Measurements from ENCODE around the gene ZNF521.

The ZNF521 gene

DNA sequence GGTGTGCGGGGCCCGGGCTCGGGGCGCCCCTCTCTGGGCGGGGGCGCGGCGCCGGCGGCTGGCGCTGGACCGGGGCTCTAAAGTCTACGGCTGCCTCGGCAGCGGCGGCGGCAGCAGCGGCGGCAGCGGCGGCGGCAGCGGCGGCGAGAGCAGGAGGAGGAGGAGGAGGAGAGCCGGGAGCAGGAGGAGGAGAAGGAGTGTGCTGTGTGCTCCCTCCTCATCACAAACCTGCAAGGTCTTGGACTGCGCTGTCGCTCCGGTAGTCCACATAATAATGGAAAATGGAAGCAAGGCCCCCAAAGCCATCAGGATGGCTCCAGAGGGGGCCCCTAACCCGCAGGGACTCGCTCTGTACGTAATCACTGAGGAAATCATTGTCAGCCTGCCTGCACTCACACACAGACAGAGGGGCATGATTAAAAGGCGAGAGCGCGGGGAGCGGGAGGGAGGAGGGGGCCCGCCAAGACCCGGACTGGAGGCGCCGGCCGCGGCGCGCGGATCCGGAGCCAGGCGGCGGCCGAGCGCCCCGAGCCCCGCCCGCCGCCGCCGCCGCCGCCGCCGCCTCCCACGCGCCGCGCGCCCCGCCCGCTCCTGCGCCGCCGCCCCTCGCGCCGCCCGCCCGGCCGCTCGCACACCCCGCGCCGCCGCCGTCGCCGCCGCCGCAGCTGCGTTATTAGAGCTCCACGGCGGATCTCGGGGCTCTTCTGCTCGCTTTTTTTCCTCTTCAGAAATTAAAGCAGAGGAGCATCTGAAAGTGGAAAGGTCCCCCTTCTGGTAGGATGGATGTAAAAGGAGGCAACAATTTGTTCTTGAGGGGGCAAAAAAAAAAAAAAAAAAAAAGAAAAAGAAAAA lies at the start of gene ZNF521:
TSS of gene ZNF521 (minus strand) at position 390 of the 852 bp plus-strand sequence. CDS start 1,220 bp downstream, outside the sequence.
- DNase-seq: peak; percentile 82

DNA sequence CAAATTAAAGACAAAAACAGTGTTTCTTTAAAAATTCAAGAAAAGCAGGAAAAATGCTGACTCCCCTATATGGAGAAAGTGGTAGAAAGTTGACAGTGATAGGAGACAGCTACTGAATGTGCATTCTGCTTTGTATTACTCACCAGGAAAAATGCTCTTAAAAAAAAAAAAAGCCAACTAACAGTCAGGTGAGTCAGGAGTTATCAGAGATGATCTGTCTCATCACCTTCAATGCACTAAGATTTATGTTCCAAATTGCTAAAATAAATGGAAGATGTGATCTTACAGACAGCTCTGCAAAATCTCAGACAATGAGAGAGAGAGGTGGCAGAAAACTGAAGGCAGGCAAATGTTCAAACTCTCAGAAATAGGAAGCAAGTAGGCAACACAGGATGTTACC lies 47.6 kb upstream of the ZNF521 start:
- no peak for DNase-seq

DNA sequence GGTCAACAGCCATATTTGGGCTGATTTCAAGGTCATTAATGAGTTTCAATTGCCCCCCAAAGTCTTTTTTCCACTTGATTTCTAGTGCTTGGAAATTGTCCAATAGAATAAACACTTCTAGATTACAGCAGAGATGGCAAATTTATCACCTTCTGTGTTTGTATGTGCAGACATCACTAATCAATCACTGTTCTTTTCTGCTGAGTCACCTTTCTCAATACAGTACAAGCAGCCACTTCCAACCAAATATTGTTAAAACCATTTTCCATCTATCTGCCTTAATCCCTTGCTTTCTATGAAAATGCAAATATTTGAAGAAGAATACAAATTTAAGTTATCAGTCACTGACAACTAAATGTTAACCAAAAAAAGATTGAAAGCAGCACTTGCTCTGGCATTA lies 40.2 kb upstream of the ZNF521 start:
- DNase-seq: no peak

- DNase-seq: no peak
Measured at GRCh38 chr18:25373432-25374179, 21.6 kb upstream of the ZNF521 start.

DNA sequence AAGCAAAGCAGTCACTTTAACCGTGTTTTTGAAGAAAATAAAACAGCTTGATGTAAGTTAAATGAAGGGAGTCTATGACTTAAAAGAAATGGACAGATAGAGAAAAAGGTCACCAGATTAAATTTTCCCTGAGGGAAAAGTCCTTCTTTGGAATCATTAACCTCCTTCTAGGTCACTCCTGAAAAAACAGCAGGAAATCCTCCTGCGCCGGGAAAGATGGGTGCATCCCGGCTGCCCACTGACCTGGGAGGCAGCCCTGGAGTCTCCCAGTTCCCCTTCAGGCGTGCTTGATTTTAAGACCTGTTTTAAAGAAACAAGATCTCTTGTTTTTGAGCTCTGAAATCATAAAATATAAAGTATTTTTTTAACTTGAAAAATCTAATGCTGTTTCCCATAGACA lies 18.4 kb upstream of the ZNF521 start:
- no peak for DNase-seq

DNA sequence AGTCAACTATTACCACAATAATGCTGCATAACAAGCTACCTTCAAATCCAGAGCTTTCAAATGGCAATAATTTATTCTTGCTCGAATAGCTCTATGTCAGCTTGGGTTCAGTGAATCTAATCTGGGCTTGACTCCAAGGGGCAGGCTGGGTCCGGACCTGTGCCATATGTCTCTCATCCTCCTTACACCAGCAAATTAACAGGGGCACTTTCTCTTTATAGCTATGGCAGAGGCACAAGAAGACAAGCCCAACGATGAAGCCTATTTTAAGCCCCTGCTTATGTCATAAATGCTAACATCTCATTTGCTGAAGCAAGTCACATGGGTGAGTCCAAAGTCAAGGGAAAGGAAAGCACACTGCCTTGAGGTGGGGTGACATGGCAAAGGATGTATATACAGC lies 13.3 kb upstream of the ZNF521 start:
- no peak for DNase-seq

GRCh38 chr18:25364732-25365131 lies 12.8 kb upstream of the ZNF521 start:
- DNase-seq: no peak

DNA sequence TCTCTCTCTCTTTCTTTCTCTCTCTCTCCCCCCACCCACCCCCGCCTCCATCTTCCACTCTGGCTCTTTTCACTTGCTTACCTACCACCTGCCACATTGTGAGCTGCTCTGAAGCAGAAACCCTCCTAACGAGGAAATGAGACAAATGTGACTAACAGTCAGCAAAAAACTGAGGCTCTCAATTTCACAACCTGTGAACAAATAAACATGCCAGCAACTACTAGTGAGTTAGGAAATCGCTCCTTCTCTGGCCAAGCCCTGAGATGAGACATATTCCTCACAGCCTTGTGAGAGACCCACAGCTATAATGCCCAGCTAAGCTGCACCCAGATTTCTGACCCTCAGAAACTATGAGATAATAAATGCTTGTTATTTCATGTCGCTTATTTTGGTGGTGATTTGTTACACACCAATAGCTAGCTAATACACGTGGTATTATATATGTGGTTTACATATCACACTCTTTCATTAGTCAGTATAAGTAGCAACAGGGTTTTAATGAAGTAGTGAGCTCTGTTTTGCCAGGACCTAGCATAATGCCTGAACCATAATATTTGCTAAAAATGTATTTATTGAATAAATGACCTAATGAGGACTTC lies 8.4 kb upstream of the ZNF521 start:
- no peak for DNase-seq

DNA sequence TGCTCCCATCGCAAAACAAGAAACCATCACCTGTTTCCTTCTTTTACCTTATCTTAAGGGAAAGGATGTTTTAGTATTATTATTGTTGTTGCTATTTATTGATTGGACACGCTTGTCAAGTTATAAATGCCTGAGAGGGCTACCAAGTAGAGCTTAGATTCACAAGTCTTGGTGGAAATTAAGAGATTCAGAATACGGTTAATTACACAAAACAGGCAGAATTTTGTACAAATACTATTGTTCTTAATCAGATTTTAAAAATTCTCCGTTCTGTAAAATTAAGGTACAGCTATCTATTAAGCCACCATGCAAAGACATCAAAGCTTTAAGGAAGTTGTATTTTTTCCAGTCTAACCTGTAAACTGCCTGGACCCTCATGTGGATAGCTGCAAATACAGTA lies 1.1 kb upstream of the ZNF521 start:
- DNase-seq: no peak

DNA sequence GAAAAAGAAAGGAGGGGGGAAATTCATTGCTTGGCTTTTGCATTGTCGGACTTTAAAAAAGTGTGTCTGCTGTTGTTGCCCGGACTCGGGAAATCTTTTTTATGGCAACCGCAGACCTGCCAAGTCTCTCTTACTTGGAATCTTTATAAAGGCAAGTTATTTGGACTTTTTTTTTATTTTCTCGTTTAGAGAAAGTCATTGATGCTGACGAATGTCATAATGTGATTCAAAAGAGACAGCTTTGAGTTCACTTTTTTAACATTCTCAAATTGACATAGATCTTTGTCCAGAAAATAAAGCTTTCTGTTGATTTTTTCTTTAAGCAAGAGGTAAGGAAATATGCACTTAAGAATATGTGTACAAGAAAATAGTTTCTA lies 651 bp upstream of the ZNF521 start:
- no peak for DNase-seq

DNA sequence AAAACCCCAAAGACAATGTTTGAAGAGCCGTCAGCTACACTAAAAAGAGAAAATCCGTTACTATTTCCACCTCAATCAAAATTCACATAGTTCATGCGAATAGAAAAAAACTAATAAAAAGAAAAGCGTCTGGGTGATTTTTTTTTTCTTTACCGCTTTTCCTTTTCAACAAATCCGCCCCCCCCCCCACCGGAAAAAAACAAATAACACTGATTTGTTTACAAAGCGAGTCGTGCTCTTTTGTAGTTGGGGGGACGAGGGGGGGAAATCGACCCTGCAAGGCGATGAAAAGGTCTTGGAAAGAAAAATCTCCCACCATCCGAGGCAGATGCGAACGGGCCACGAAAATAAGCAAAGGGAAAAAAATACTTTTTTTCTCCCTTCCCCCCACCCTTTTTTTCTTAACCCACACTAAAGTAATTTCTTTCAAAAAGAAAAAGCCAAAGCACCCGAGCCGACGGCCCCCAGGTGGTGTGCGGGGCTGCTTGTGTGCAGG lies 638 bp downstream of the ZNF521 start:
- no peak for DNase-seq

DNA sequence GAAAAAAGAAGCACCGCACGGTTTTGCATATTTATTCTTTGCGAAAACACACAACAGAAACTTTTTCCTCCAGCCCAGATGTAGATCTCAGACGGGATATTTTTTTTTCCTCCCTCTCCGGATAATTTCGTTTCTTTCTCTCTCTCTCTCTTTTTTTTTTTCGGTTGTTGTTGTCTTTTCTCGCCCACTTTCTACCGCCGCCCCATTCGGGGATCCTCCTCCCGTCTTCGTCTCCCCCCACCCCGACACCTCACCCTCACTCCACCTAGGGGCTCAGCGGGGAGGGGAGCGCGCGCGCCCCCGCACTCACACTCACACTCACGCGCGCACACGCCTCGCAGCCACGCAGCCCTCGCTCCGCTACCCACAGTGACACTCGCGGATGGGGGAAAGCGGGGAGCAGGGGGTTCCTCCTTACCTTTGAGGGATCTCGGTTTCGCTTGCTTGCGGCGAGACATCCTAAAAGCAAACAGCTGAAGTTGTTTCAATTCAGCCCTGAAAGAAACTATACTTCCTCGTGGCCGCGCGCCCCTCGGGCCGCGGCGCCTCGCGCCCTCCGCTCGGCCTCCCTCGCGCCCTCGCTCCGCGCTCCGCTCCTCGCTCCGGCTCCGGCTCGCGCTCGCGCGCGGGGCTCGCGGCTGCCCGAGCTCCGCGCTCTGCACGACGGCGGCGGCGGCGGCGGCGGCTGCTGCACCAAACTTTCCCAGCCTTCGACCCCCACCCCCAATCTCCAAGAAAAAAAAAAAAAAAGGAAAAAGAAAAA lies 1.3 kb downstream of the ZNF521 start:
- no peak for DNase-seq

DNA sequence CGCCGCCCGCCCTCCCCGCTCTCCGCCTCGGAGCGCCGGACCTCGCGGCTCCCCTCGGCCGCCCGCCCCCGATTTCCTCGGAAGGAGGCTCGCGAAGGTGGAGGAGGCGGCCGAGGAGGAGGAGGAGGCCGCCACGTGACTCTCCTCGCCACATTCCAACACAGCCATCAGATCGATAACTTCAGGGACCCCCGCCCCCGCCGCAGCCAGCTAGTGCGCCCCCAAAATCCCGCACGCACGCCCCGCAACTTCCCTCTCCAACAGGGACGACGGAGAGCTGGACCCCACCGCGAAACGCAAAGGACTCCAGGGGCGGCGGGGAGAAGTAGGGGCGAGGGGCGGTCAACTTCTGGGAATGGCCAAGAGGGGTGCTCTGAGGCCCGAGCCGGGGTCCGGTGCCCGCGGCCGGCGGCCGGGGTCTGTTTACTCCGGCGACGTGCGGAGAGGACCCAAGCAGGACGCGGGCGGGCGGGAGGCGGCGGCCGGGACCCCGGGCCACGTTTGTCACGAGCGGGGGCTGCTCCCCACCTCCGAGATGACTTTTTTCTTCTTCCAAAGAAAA lies 2.0 kb downstream of the ZNF521 start:
- DNase-seq: no peak

GRCh38 chr18:25349131-25349925 lies 2.6 kb downstream of the ZNF521 start:
- no peak for DNase-seq

GRCh38 chr18:25348386-25349130 lies 3.4 kb downstream of the ZNF521 start:
- DNase-seq: no peak

DNA sequence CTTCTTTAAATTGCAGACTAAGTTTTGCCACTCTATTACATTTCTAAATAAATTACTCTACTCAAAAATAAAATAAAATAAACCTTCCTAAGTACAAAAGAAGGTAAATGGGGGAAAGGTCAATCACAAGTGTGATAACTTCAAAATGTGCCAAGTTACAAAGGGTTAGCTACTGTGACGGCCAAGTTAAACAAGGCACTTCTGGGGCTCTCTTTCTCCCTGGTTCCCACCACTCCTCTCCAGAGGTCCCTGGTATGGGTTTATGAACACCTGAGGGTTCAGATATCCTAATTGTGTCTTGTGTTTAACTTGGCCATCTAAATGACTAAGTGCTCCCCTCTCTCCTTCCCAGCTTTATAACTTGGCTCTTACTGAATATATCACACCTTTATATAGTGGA lies 5.4 kb downstream of the ZNF521 start:
- DNase-seq: no peak

GRCh38 chr18:25345081-25345866 lies 6.7 kb downstream of the ZNF521 start:
- DNase-seq: no peak

DNA sequence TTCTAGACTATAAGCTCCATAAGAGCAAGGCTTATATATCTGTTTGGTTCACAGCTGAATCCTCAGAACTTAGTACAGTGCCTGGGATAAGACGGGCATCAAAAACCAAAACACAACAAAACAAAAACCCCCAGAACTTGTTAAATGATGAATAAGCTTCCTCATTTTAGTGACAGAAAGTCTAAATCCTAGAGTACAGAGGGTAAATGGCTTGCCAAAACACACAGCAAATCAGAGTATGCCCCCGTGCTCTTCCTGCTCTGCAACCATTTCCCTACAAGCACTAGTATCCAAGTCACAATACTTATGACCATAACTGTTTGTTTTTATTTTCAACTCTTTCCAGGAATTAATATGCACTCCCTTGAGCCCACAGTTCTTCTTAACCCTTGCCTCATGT lies 10.1 kb downstream of the ZNF521 start:
- DNase-seq: no peak

GRCh38 chr18:25340762-25341161 lies 11.2 kb downstream of the ZNF521 start:
- DNase-seq: no peak

DNA sequence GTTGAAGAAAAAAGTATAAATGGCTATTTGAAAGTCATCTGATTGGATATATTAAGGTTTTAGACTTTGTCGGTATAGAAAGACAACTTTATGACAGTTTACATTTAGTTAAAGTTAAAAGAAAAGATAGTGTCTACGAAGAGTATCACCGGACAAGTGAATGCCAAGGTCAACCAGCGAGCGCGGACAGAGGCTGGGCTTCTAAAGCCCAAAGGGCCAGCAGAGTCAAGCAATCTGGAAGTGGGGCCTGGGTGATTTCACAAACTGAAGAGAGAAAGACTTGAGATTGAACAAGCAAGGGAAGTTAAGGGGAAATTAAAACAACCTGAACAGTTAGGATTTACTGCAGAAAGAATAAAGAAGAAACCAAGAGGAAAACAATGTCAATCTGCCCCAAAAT lies 16.3 kb downstream of the ZNF521 start:
- DNase-seq: no peak
